Endothelial cell of umbilical vein (primary cell): ENCODE measurements around the gene PTGR3. TPM values are rescaled to one million over a fixed set of nuclear protein-coding genes. Genes with fewer than 3 reads are reported as not detected.
A peak's percentile ranks its signal among the peaks of the same experiment; 100 is the strongest.

Source experiments
- BruUV-seq: library from RNA; stranded (reverse); fragments of 400-500 nt; replicated peaks from 2 replicates; lab custom pipeline; 2021; lab: Mats Ljungman, UMichigan
- CTCF ChIA-PET: fragments of 300-600, 350-600 bp; sonication (Branson Sonifier 250); formaldehyde crosslinking; loops from one replicate; lab custom pipeline; 2021; ENCODE audit warnings: antibody characterized with exemption, inconsistent platforms; lab: Charles Lee
- POLR2A ChIA-PET: fragments of 300-600, 350-600 bp; sonication (Branson Sonifier 250); formaldehyde crosslinking; loops from one replicate; lab custom pipeline; 2021; ENCODE audit warnings: antibody characterized with exemption, inconsistent platforms; lab: Charles Lee
- DNase-seq: peaks from one replicate; pipeline ENCODE4 v3.0.0-alpha.2; 2011; ENCODE audit warnings: low read depth, low spot score
- FAIRE-seq: peaks from 2 replicates; lab custom pipeline; 2011; peaks lifted over from hg19 to GRCh38; lab: Jason Lieb, UNC
- H2AFZ ChIP-seq: 2 replicates; pipeline ENCODE4 v1.6.0; 2012; ENCODE audit warnings: low read depth, low read length, control low read depth, inconsistent platforms
- H3K27ac ChIP-seq: 2 replicates; pipeline ENCODE4 v1.5.1; 2011; ENCODE audit warnings: low read depth, mild to moderate bottlenecking, control low read depth, low read length, moderate library complexity; ENCODE audit not compliant: insufficient read depth
- H3K27me3 ChIP-seq, 2 experiments: 2 replicates each; pipeline versions ENCODE4 v1.6.0 to v1.6.1; 2011; ENCODE audit warnings: low read length in 2 of 2, mixed read lengths in 1 of 2; ENCODE audit not compliant: control insufficient read depth in 2 of 2, insufficient read depth in 2 of 2
- H3K36me3 ChIP-seq, 2 experiments: 2 replicates in 1 of 2; 3 replicates in 1 of 2; pipeline ENCODE4 v1.5.1; 2011; ENCODE audit warnings: low read length in 2 of 2, mild to moderate bottlenecking in 1 of 2, moderate library complexity in 1 of 2; ENCODE audit not compliant: control insufficient read depth in 2 of 2, insufficient read depth in 2 of 2; ENCODE audit errors: extremely low read depth in 1 of 2
- H3K4me1 ChIP-seq: 3 replicates; pipeline ENCODE4 v1.5.1; 2011; ENCODE audit warnings: mild to moderate bottlenecking, low read length; ENCODE audit not compliant: control insufficient read depth, insufficient read depth; ENCODE audit errors: extremely low read depth
- H3K4me2 ChIP-seq: 2 replicates; pipeline ENCODE4 v1.6.1; 2011; ENCODE audit warnings: low read length, control low read depth, mixed read lengths; ENCODE audit not compliant: insufficient read depth
- H3K4me3 ChIP-seq, 3 experiments: fragments of 200-600 bp in 1 of 3; sonication (generic), shearing (Covaris generic) in 1 of 3; replicated peaks in 1 of 3; 2 replicates each; pipeline ENCODE4 v1.5.1; 2011 to 2016; ENCODE audit warnings: control low read depth in 3 of 3, low read length in 3 of 3, mild to moderate bottlenecking in 2 of 3, inconsistent platforms in 1 of 3, low read depth in 1 of 3, moderate library complexity in 1 of 3; ENCODE audit not compliant: insufficient read depth in 1 of 3
- H3K79me2 ChIP-seq: 2 replicates; pipeline ENCODE4 v1.6.0; 2012; ENCODE audit warnings: low read length, inconsistent platforms; ENCODE audit not compliant: control insufficient read depth, insufficient read depth
- H3K9ac ChIP-seq: replicated peaks from 2 replicates; pipeline ENCODE3; 2011; ENCODE audit warnings: low read length, control low read depth; ENCODE audit not compliant: insufficient read depth; ENCODE audit errors: extremely low read depth
- H3K9me1 ChIP-seq: replicated peaks from 3 replicates; pipeline ENCODE4 v1.6.0; 2011; ENCODE audit warnings: mild to moderate bottlenecking, low read length; ENCODE audit not compliant: control insufficient read depth, insufficient read depth; ENCODE audit errors: extremely low read depth
- H3K9me3 ChIP-seq: replicated peaks from 2 replicates; pipeline ENCODE4 v1.5.1; 2012; ENCODE audit warnings: low read length, inconsistent platforms; ENCODE audit not compliant: control insufficient read depth, insufficient read depth
- H4K20me1 ChIP-seq: replicated peaks from 2 replicates; pipeline ENCODE3; 2011; ENCODE audit warnings: mild to moderate bottlenecking, low read length; ENCODE audit not compliant: control insufficient read depth, insufficient read depth; ENCODE audit errors: extremely low read depth
- FOS ChIP-seq: IDR thresholded peaks from 2 replicates; pipeline ENCODE4 v1.6.1; 2011; ENCODE audit warnings: mild to moderate bottlenecking, low read length, moderate library complexity, borderline replicate concordance; ENCODE audit not compliant: insufficient read depth
- GATA2 ChIP-seq: IDR thresholded peaks from 2 replicates; pipeline ENCODE4 v1.7.0; 2011; ENCODE audit warnings: low read depth, mild to moderate bottlenecking, moderate library complexity, mixed read lengths, low read length; ENCODE audit not compliant: insufficient read length, insufficient read depth
- JUN ChIP-seq: IDR thresholded peaks from 2 replicates; pipeline ENCODE4 v1.6.1; 2011; ENCODE audit warnings: borderline replicate concordance, low read depth; ENCODE audit not compliant: insufficient read length, insufficient read depth
- MYC ChIP-seq: IDR thresholded peaks from one replicate; pipeline ENCODE4 v1.6.1; 2011; ENCODE audit warnings: mild to moderate bottlenecking, low read depth, low read length
- dilution Hi-C: fragments of 300-500 bp; cut with MboI; formaldehyde crosslinking; loops from one replicate; pipeline ENCODE4 v1.15.0; 2019; ENCODE audit warnings: low sequenced_read_pairs; ENCODE audit not compliant: extremely low pct_ligation_motif_present
- intact Hi-C: fragments of 100-400 bp; cut with micrococcal nuclease; formaldehyde crosslinking; loops from one replicate; pipeline ENCODE4 v1.10.0; 2022
- polyA plus RNA-seq, 4 experiments: library from polyadenylated mRNA; depleted of rRNA in 3 of 4; stranded (reverse) in 3 of 4; unstranded in 1 of 4; fragments of >200 nt; gene quantifications; 2 replicates each; pipeline versions ENCODE4 v1.2.1 to v1.2.3, GENCODE V29; 2011 to 2012; ENCODE audit warnings: missing spikeins in 1 of 4
- total RNA-seq: library from RNA; stranded (reverse); gene quantifications from 2 replicates; pipeline ENCODE4 v1.2.3, GENCODE V29; 2021
- TF ChIP-seq, protein P1 (sequence below), 2 donors: IDR thresholded peaks; 1 replicate in 1 of 2; 2 replicates in 1 of 2; pipeline ENCODE4 v1.5.1; 2011; ENCODE audit warnings: low read length in 2 of 2, mild to moderate bottlenecking in 2 of 2, moderate library complexity in 2 of 2, control low read depth in 1 of 2, inconsistent platforms in 1 of 2, low read depth in 1 of 2; ENCODE audit not compliant: insufficient read depth in 1 of 2; ENCODE audit errors: extremely low read depth in 1 of 2

PTGR3 gene
- total and polyA plus RNA-seq, 2 donors (not counting 3 experiments of a cell fraction or from before 2014, with no cell fraction given): 13.9 to 21.9 TPM

DNA sequence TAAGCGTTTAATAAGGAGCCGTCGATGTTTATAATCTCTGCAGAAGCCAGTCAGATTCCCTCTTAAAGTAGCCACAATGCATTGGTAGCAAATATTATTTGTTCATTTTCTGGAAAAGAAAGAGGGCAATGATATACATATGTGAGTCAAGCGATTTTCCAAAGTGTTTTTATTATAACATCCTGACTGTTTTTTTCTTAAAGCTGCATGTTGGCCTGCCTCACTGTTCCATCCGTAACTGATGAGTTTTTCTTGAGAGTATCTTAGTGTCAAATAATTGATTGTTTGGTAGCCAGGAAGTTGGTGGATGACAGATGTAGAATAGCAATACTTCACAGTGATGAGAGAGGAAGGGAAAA is 5.4 kb upstream of the PTGR3 start:
- Histone ChIP-seq H2AFZ (no peak overlapping the region), H4K20me1 (no peaks in the 10 kb centered on the region), H3K9me3 (no peaks in the 10 kb centered on the region), H3K4me2 (peak overlapping the region; percentile 47), H3K27me3 (no peaks in the 10 kb centered on the region), H3K27ac (peak overlapping the region; percentile 61), H3K36me3 (no peaks in the 10 kb centered on the region), H3K4me3 (peak overlapping the region in 1 of 3 experiments; percentile 10), H3K4me1 (peaks cover 39% of the 10 kb centered on the region), H3K79me2 (peaks cover 22% of the 10 kb centered on the region), H3K9ac (no peak overlapping the region), H3K9me1 (no peaks in the 10 kb centered on the region)
- intact Hi-C loops (loop anchor here (5.0 to 10.0 kb wide), 3 partner anchors 53 to 1280 kb away; partner anchors contain the start of gene ZNF516), dilution Hi-C loops (no loop called here)
- peak; percentile 37 for FAIRE-seq
- POLR2A ChIA-PET: no interaction called here
- TF ChIP-seq, protein P1, sequence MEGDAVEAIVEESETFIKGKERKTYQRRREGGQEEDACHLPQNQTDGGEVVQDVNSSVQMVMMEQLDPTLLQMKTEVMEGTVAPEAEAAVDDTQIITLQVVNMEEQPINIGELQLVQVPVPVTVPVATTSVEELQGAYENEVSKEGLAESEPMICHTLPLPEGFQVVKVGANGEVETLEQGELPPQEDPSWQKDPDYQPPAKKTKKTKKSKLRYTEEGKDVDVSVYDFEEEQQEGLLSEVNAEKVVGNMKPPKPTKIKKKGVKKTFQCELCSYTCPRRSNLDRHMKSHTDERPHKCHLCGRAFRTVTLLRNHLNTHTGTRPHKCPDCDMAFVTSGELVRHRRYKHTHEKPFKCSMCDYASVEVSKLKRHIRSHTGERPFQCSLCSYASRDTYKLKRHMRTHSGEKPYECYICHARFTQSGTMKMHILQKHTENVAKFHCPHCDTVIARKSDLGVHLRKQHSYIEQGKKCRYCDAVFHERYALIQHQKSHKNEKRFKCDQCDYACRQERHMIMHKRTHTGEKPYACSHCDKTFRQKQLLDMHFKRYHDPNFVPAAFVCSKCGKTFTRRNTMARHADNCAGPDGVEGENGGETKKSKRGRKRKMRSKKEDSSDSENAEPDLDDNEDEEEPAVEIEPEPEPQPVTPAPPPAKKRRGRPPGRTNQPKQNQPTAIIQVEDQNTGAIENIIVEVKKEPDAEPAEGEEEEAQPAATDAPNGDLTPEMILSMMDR (IDR thresholded peaks at IDR 0.05; ENCODE audit: extremely low read depth in 1 of 2, insufficient read depth in 1 of 2, low read depth in 1 of 2, low read length in 2 of 2): no peak
- TF ChIP-seq MYC: no peak
- CTCF ChIA-PET: interaction anchor here (0.6 to 2.7 kb wide), 5 partner anchors 16 to 265 kb away, joined by 3 to 10 read pairs (median 3); no protein-coding TSS in a partner anchor
- no TSS peak for BruUV-seq
- no peak for DNase-seq

DNA sequence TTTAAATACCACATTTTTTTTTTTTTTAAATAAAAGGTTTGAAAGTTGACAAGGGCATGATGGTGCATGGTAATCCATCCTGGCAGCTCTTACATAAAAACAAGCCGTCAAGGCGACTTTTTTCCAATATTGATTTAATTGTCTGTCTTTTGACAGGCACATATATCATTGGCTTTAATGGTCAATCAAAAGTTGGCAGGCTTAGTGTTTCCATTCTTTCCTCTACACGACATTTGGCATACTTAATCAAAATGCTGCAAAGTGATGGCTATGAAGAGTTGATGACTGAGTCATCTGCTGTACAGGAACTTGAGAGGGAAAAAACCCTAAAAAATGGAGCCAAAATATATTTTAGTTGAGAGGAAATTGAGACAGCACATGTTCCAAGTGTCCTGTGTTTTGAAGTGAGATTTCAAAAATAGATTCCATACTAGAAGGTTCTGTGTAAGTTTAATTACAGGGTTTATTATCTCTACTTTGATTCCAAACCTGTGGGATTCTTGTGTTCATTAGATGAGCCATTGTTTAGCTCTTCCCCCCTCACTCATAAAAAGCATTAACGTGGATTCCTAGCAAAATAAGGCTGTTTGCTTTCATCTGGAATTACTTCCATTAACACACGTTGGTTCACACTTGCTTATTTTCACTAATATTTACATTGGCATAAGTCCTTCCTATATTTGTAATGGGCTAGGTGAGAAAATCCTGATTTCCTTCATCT is 4.8 kb upstream of the PTGR3 start:
- POLR2A ChIA-PET: no interaction called here
- TF ChIP-seq JUN (peak; percentile 44), GATA2 (no peak), FOS (peak; percentile 81)
- BruUV-seq: no TSS peak
- Histone ChIP-seq H3K9me3 (no peaks in the 10 kb centered on the region), H3K4me2 (peak overlapping the region; percentile 47), H3K27ac (peak overlapping the region; percentile 61), H3K9me1 (no peaks in the 10 kb centered on the region), H3K36me3 (no peaks in the 10 kb centered on the region), H2AFZ (no peak overlapping the region), H3K4me3 (peak overlapping the region in 1 of 3 experiments; percentile 60), H4K20me1 (no peaks in the 10 kb centered on the region), H3K27me3 (no peaks in the 10 kb centered on the region), H3K79me2 (peaks cover 22% of the 10 kb centered on the region), H3K9ac (no peak overlapping the region), H3K4me1 (peaks cover 39% of the 10 kb centered on the region)
- FAIRE-seq: peak; percentile 85
- intact Hi-C loops (loop anchor here (1.0 to 10.0 kb wide), 6 partner anchors 8 to 1281 kb away; partner anchors contain the start of gene ZNF516), dilution Hi-C loops (no loop called here)
- DNase-seq: peak; percentile 96
- CTCF ChIA-PET: interaction anchor here (0.6 to 2.7 kb wide), 6 partner anchors 16 to 265 kb away, joined by 3 to 10 read pairs (median 4); no protein-coding TSS in a partner anchor
